Activated CD4-positive, alpha-beta T cell treated with anti-CD3 and anti-CD28 coated beads, Interleukin-10, Interleukin-2, amounts not matched to agents 100 ng/mL and 50 ng/mL, durations not matched to agents 16 hours and 8 hours (primary cell): ENCODE measurements around the gene XKR7.
"Not testable (repeated sequence)": the region's sequence is repeated elsewhere in the genome, so short reads cannot be mapped to it uniquely, and the experiment has no call there.

Source experiments
- DNase-seq: peaks from one replicate; pipeline ENCODE4 v3.0.0-alpha.2; 2020

The XKR7 gene

DNA sequence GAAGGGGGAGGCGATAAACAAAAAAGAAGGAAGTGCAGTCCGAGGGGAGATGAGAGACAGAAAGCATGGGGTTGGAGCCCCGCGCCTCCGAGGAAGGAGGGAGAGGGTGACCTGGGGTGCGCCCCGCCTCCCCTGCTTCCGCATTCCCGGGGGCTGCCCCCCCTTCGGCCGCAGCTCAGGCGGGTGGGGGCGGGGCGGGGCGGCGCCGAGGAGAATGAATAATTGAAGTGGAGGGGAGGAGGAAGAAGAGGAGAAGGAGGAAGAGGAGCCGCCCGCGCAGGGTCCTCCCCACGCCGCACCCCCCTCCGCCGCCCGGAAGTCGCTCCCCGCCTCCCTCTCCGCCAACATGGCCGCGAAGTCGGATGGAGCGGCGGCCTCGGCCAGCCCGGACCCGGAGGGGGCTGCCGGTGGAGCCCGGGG lies at the start of gene XKR7:
TSS of gene XKR7 (plus strand) at position 322 of the 420 bp plus-strand sequence. CDS start at position 347, 25 bp downstream.
- DNase-seq: no peak

GRCh38 chr20:31918466-31919105 lies 49.4 kb upstream of the XKR7 start:
- DNase-seq: no peak

DNA sequence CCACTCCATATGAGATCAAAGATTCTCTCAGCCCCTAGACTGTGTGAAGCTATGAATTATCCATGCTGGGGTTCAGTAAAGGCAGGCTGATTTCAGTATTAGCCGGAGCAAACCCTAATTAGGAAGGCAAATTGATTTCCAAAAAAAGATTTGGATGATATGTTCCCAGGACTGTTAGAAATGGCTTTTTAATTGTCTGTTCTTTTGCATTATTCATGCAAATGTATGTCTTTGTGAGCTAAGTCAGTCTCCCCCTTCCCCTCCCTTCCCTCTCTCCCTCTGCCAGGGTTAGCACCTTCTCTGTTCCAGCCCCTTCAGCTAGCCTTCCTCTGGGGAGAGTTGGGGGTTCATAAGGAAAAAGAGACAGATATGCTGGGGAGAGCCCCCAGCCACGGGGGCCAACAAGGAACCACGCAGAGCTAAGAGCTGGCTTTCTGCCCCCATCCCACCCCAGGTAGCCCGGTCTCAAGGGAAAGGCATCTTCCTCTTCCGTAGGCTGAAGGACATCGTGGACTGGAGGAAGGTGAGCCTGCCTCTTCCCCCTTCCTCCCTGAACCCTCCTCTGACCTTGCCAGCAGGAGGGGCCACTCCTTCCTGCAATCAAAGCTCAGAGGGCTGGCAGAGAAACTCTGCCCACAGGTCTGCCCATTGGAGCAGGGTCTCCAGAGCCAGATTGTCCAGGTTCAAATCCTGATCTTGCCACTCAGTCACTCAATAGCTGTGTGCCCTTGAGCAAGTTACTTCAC lies 48.4 kb upstream of the XKR7 start:
- no peak for DNase-seq

DNA sequence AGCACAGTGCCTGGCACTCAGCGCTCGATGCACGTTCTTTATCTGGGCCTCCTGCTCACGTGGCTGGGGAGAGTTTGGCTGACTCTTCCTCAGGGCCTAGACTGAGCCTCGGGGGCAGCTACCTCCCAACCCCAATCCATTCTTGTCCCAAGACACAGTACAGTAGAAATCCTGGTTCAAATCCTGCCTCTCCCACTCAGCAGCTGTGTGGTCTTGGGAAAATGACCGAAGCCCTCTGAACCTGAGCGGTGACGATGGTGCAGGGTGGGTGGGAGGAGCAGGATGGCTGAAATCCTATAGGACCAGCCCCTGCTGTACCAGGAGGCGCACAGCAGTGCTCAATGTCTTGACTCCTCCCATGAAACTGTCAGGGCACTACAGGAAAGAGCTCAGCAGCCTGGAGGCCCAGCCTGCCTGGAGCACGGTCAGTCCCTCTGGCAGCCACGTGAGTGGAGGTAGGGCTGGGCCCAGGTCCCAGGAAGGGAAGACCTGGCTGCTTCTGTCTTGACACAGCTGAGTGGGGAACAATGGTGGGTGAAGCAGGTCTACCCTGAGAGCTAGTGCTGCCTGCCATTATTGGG lies 47.6 kb upstream of the XKR7 start:
- no peak for DNase-seq

- not testable (repeated sequence) for DNase-seq
Observed at GRCh38 chr20:31921480-31921879, 46.5 kb upstream of the XKR7 start.

- no peak for DNase-seq
Observed at GRCh38 chr20:31922181-31922580, 45.8 kb upstream of the XKR7 start.

DNA sequence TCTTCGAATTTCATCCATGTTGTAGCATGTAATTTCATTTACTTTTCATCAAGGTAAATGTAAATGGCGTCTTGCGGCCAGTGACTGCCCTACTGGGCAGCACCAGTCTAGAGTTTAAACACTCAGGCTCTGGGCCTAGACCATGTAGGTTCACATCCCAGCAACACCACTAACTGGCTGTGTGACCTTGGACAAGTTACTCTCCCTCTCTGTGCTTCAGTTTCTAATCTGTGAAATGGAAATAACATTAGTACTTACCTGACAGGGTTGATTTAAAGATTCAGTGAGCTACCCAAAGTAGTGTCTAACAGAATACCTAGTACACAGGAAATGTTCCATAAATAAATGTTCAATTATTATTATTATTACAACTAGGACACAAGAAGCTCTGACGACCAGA lies 45.4 kb upstream of the XKR7 start:
- no peak for DNase-seq

DNA sequence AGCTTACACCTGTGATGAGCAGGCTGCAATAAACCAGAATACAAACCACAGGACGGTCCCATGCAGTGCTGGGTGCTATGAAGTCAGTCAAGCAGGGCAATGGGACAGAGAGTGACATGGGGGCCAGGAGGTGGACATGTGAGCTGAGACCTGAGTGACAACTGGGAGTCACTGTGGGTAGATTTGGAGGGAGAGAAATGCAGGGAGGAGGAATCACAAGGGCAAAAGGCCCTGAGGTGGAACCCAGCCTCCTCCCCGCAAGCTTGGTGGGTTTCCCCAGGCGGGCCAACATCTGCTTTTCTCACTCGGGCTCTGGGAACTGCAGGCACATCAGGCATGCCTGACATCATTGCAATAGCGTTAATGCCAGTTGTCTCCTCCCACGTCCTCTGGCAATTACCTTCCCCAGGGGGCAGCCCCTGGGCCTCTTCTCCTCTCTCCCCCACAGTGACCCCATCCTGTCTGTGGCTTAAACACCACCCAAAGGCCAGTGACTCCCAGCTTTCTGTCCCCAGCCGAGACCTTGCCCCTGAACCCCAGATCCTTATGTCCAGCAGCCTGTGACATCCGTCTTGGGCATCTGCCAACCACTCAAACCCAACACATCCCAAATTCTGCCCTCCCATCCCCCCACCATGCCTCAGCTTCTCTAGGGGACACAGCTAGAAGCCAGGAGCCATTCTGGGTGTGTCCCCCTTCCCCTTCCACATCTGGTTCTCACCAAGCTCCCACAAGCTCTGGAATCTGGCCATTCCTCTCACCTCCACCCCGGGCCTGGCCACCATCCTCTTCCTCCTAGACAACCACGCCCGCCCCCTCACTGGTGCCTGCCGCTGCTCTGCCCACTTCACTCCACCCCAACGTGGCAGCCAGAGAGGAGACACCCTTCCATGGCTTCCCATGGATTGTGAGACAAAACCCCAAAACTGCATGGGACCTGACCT lies 44.3 kb upstream of the XKR7 start:
- no peak for DNase-seq

- DNase-seq: no peak
Observed at GRCh38 chr20:31924561-31924960, 43.4 kb upstream of the XKR7 start.

DNA sequence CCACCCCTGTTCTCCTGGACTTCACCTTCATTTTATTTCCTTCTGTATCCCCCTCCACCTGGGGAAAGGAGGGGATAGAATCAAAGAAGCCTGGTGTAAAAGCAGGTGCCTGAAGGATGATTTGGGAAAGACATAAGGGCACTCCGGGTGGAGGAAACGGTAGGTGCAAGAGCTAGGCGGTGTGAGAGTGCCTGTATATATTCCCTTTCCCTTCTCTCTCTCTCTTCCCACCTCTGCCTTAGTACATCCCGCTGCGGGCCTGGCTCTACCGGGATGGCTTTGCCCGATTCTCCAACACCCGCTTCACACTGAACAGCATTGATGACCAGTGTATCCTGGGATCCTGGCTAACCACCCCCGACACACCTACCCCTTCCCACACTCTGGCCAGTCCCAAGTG lies 42.3 kb upstream of the XKR7 start:
- DNase-seq: no peak

GRCh38 chr20:31926493-31926892 lies 41.5 kb upstream of the XKR7 start:
- DNase-seq: no peak

GRCh38 chr20:31927627-31928159 lies 40.3 kb upstream of the XKR7 start:
- no peak for DNase-seq

GRCh38 chr20:31929631-31930030 lies 38.3 kb upstream of the XKR7 start:
- DNase-seq: not testable (repeated sequence)

GRCh38 chr20:31930779-31931178 lies 37.2 kb upstream of the XKR7 start:
- no peak for DNase-seq

- DNase-seq: no peak
Observed at GRCh38 chr20:31933698-31934097, 34.3 kb upstream of the XKR7 start.

DNA sequence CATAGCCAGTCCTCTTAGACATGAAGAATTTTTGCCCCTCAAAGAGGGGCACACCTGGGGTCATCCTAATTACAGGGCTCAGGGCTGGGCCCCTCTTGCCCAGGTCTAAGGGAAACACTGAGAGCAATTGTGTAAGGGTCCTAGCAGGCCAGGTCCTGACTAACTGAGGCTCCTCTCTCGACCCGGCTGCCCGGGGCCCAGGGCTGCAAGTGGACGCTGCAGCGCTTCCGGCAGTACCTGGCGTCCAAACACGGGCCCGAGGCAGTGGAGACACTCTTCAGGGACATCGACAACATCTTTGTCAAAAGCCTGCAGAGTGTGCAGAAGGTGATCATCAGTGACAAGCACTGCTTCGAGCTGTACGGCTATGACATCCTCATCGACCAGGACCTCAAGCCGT lies 33.5 kb upstream of the XKR7 start:
- DNase-seq: no peak

- no peak for DNase-seq
Observed at GRCh38 chr20:31934968-31935764, 32.8 kb upstream of the XKR7 start.

GRCh38 chr20:31936420-31936819 lies 31.5 kb upstream of the XKR7 start:
- no peak for DNase-seq

DNA sequence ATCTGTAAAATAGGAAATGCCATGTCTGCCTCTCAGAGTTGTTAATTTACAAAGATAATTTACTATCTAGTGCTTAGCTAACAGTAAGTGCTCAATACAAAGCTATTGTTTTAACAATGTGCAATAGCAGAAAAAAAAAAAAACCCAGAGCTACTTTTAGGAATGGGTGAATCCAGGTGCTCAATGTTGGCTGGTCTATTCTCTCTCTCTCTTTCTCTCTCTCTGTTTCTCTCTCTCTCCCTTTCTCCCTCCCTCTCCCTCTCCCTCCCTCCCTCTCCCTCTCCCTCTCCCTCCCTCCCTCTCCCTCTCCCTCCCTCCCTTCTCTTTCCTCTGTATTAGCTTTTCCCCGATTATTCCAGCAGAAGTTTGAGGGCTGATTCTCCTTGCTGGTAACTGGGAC lies 30.1 kb upstream of the XKR7 start:
- DNase-seq: no peak

- no peak for DNase-seq
Observed at GRCh38 chr20:31939661-31940060, 28.3 kb upstream of the XKR7 start.

GRCh38 chr20:31943052-31943471 lies 24.9 kb upstream of the XKR7 start:
- no peak for DNase-seq

DNA sequence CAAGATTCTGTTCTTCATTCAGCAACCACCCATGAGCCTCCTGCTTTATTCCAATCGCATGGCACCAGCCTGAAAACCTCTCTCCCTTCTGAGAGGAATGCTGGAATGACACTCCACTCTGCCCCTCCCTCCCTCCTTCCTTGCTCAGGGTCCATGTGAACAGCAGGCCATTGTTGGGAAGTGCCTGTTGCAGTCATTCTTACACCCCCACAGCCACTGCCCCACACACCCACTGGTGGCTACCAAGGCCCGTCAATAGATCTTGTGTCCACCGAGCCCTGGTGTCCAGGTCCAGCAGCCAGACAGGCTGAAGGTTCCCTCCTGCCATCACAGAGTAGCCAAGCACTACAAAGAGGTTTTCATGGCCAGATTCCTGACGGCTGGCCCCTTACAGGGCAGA lies 22.6 kb upstream of the XKR7 start:
- DNase-seq: no peak
